Measurements from ENCODE around the gene ECHS1. TPM values are rescaled to one million over a fixed set of nuclear protein-coding genes. Genes with fewer than 3 reads are reported as not detected.

Gene ECHS1
- total and polyA plus RNA-seq, 9 of the 15 experiments (the other 6 are each of a cell fraction or from before 2014, with no cell fraction given): 16.6 to 100 (median 68.1) TPM

- Histone ChIP-seq H3K4me1 (replicated peaks in 1 of 2; ENCODE audit: control insufficient read depth in 2 of 2, insufficient read depth in 2 of 2, low read length in 2 of 2) (peaks cover 0 to 26% of the 10 kb centered on the region in 2 experiments; a peak in 2 of 5 replicates), H3K9ac (ENCODE audit: insufficient read depth in 1 of 2, low read depth in 2 of 2, low read length in 2 of 2) (no peak overlapping the region), H2AFZ (ENCODE audit: low read depth, low read length) (no peak overlapping the region), H4K20me1 (replicated peaks; ENCODE audit: control insufficient read depth, insufficient read depth, low read length) (no peaks in the 10 kb centered on the region), H3K27me3 (ENCODE audit: control insufficient read depth in 2 of 2, insufficient read depth in 2 of 2, low read length in 2 of 2) (peaks cover 6 to 12% of the 10 kb centered on the region in 2 experiments; a peak in 4 of 5 replicates), H3K27ac (ENCODE audit: extremely low read depth, low read depth, low read length) (no peak overlapping the region), H3K4me3 (no peak overlapping the region), H3K36me3 (ENCODE audit: control insufficient read depth, insufficient read depth, low read length) (no peaks in the 10 kb centered on the region), H3K79me2 (ENCODE audit: control insufficient read depth, insufficient read depth, low read length) (no peaks in the 10 kb centered on the region), H3K4me2 (ENCODE audit: insufficient read depth, low read length) (no peak overlapping the region), H3K9me1 (ENCODE audit: control insufficient read depth, insufficient read depth, low read length) (no peaks in the 10 kb centered on the region), H3K9me3 (replicated peaks; ENCODE audit: control insufficient read depth, insufficient read depth, low read depth, low read length) (no peaks in the 10 kb centered on the region)
- POLR2A ChIA-PET: interaction anchor here (1.0 kb wide), 1 partner anchor 16 kb away, joined by 4 read pairs; no protein-coding TSS in a partner anchor
- no peak for DNase-seq (ENCODE audit: extremely low read depth in 1 of 4, low spot score in 3 of 4)
- 0% methylated on average over 1 of the region's 41 CpGs for WGBS (ENCODE audit: insufficient coverage, low coverage, missing lambda C conversion rate)
- no TSS peak for BruUV-seq (replicated peaks)
- FAIRE-seq: no peak
- no peak for ATAC-seq
- TF ChIP-seq BRD4 (IDR thresholded peaks at IDR 0.05) (no peak), ZBTB7A (IDR thresholded peaks at IDR 0.05; ENCODE audit: borderline replicate concordance, control insufficient read depth, low read depth, low read length) (peak; percentile 28; the same call in 1 of the 2 replicates), CREBBP (IDR thresholded peaks at IDR 0.05; ENCODE audit: low read depth, low read length) (no peak), JUNB (CRISPR knock-in tag; conservative IDR thresholded peaks at IDR 0.05) (no peak), HMG20A (CRISPR knock-in tag; conservative IDR thresholded peaks at IDR 0.05) (no peak)
- intact Hi-C loops (cut with micrococcal nuclease) (no loop called here), in situ Hi-C loops (cut with MboI) (no loop called here)
- CTCF ChIA-PET (ENCODE audit: low intra/inter-chr PET ratio): no interaction called here
Observed at GRCh38 chr10:133336118-133336576, 37.0 kb downstream of the ECHS1 start.
